ENCODE data around the gene PPIH.

DNA sequence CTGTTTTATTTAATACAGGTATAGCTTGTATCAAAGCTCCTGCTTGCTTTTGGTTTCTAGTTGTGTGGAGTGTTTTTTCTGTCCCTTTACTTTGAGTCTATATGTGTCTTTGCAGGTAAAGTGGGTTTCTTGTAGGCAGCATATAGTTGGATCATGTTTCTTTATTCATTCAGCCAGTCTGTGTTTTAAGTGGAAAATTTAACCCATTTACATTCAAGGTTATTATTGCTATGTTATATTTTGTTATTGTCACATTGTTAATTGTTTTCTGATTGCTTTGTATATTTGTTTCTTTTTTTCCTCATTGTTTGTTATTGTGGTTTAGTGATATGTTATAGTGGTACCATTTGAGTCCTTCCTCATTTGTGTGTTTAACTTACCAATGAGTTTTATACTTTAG lies 55.1 kb downstream of the PPIH start:
- TF ChIP-seq CTCF (conservative IDR thresholded peaks at IDR 0.05; ENCODE audit: low read depth, low read length) (no peak), EZH2 (IDR thresholded peaks at IDR 0.05; ENCODE audit: borderline replicate concordance, low read depth, low read length, poor library complexity, severe bottlenecking) (no peak)
